ENCODE data around the gene SLCO2B1. TPM values are rescaled to one million over a fixed set of nuclear protein-coding genes. Genes with fewer than 3 reads are reported as not detected.

SLCO2B1 gene
- total RNA-seq (2022; extraction: Qiagen RNA extraction; ENCODE audit: low read depth), result 3.2 to 6.3 TPM (median 4.2 TPM) in 5 replicates

DNA sequence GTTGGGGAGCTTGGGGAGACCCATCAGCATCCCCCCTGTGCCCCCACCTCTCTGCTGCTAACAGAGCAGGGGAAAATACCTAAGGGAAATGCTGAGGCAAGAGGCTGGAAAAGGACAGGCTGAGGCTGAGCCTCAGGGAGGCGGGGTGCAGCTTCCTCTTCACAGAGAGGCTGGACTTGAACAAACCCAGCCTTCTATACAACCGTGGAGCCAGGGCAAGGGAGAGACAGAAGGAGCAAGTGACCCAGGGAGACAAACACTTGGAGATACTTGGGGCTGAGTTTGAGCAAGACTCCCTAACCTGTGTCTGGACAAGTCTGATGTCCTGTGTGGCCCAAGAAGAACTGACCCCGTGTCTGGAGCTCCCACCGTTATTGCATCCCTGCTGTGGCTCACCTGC is at the start of gene SLCO2B1:
Gene SLCO2B1, plus strand, starts transcription at position 229 of the 400 bp plus-strand sequence. CDS start 275 bp downstream, outside the sequence.

DNA sequence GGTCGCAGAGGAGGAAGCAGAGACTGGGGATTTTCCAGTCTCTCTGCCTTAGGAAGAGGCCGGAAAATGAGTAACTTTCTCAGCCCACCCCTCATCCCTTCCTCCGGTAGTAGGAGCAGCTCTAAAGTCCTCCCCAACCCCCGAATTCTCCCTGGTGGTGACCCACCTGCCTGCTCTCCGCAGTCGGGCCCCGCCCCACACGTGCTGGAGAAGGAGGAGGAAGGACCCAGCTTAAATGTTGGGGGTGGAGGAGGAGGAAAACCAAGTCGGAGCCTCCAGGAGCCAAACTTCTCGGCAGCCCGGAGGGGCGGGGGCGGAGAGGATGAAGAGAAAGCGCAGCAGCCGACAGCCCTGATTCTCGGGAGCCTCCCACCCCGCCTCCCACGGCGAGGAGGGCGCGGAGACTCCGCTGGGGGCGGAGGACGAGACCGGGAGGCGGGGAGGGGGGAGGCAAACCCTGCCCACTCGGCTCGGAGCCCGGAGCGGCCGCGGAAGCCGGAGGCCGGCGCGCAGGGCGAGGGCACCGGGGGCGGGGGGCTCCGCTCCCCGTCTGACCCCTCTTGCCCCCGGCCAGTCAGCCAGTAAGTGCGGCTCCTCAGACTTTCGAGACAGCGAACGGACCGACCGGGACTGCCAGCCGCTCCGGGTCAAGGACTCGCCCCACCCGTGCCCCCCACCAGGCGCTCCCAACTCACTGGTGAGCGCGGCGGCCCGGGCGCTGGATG is 89.6 kb downstream of the SLCO2B1 start, which contains the start of gene TPBGL:
Gene TPBGL, plus strand, starts transcription at position 464 of the 725 bp plus-strand sequence. CDS start 276 bp downstream, outside the sequence.

Other genes with a start within 250 kb of the SLCO2B1 start
- 3.9 to 7.1 TPM (median 5.3 TPM) in 5 replicates for gene XRRA1, start 202.0 kb upstream of the SLCO2B1 start, total RNA-seq (2022; extraction: Qiagen RNA extraction; ENCODE audit: low read depth)
- gene SPCS2, start 201.8 kb upstream of the SLCO2B1 start, total RNA-seq (2022; extraction: Qiagen RNA extraction; ENCODE audit: low read depth), result 239 to 309 TPM (median 251 TPM) in 5 replicates
- gene NEU3, start 162.2 kb upstream of the SLCO2B1 start, total RNA-seq (2022; extraction: Qiagen RNA extraction; ENCODE audit: low read depth), result 3.3 to 4.7 TPM (median 4.1 TPM) in 5 replicates
- gene OR2AT4, start 54.2 kb upstream of the SLCO2B1 start, total RNA-seq (2022; extraction: Qiagen RNA extraction; ENCODE audit: low read depth), result 0.01 TPM in 2 of 5 replicates, not detected in the others
- gene TPBGL, start 89.7 kb downstream of the SLCO2B1 start, total RNA-seq (2022; extraction: Qiagen RNA extraction; ENCODE audit: low read depth), result 0.21 to 0.35 TPM (median 0.24 TPM) in 5 replicates
- gene ARRB1, start 200.6 kb downstream of the SLCO2B1 start, total RNA-seq (2022; extraction: Qiagen RNA extraction; ENCODE audit: low read depth), result 3.0 to 4.3 TPM (median 3.6 TPM) in 5 replicates
- gene RPS3, start 248.4 kb downstream of the SLCO2B1 start, total RNA-seq (2022; extraction: Qiagen RNA extraction; ENCODE audit: low read depth), result 3,096 to 4,513 TPM (median 3,294 TPM) in 5 replicates